GM12878 (cell line): ENCODE data around the gene MUSK. TPM values are rescaled to one million over a fixed set of nuclear protein-coding genes. Genes with fewer than 3 reads are reported as not detected.

Source experiments
- ATAC-seq: fragments of 200-7000 bp; cut with Tn5 transposase; 3 replicates; pipeline ENCODE4 v1.9.1; 2020; ENCODE audit warnings: mild to moderate bottlenecking, moderate library complexity
- BruUV-seq: library from RNA; stranded (reverse); fragments of 400-500 nt; replicated peaks from 2 replicates; lab custom pipeline; 2021; lab: Mats Ljungman, UMichigan
- CTCF ChIA-PET: fragments of 300-600 bp; sonication (Branson Sonifier 250); formaldehyde crosslinking; extraction: SDS; loops from one replicate; lab custom pipeline; 2021; ENCODE audit warnings: inconsistent platforms; lab: Yijun Ruan, JAX
- POLR2A ChIA-PET: fragments of 350-600 bp; formaldehyde crosslinking; extraction: SDS; loops from one replicate; lab custom pipeline; 2021; ENCODE audit warnings: inconsistent platforms; lab: Charles Lee
- RAD21 ChIA-PET: fragments of 300-600 bp; sonication (Branson Sonifier 250); formaldehyde crosslinking; loops from one replicate; lab custom pipeline; 2023; ENCODE audit warnings: antibody characterized with exemption; ENCODE audit not compliant: unreplicated experiment; lab: Charles Lee
- SMC1A ChIA-PET: fragments of 300-600 bp; sonication (Branson Sonifier 250); formaldehyde crosslinking; loops from one replicate; lab custom pipeline; 2023; ENCODE audit not compliant: unreplicated experiment, uncharacterized antibody; lab: Charles Lee
- DNase-seq: peaks from one replicate; pipeline ENCODE4 v3.0.0-alpha.2; 2011; ENCODE audit warnings: low read depth, low spot score
- FAIRE-seq: peaks from 3 replicates; lab custom pipeline; 2011; peaks lifted over from hg19 to GRCh38; lab: Jason Lieb, UNC
- H2AFZ ChIP-seq: 2 replicates; pipeline ENCODE4 v1.6.0; 2011; ENCODE audit warnings: low read depth, low read length, control low read depth; ENCODE audit not compliant: control insufficient read depth
- H3K27ac ChIP-seq: 2 replicates; pipeline ENCODE4 v1.5.1; 2011; ENCODE audit warnings: control low read depth; ENCODE audit not compliant: control insufficient read depth, insufficient read depth
- H3K27me3 ChIP-seq, 2 experiments: replicated peaks in 1 of 2; 2 replicates each; pipeline versions ENCODE4 v1.6.0 to v1.6.1; 2011; ENCODE audit warnings: low read length in 1 of 2; ENCODE audit not compliant: control insufficient read depth in 2 of 2, insufficient read depth in 2 of 2
- H3K36me3 ChIP-seq, 2 experiments: 2 replicates each; pipeline ENCODE4 v1.5.1; 2011; ENCODE audit warnings: low read length in 1 of 2; ENCODE audit not compliant: control insufficient read depth in 2 of 2, insufficient read depth in 2 of 2
- H3K4me1 ChIP-seq: 2 replicates; pipeline ENCODE4 v1.6.1; 2011; ENCODE audit warnings: mild to moderate bottlenecking, low read length, moderate library complexity, mixed read lengths; ENCODE audit not compliant: control insufficient read depth, insufficient read depth
- H3K4me2 ChIP-seq: 2 replicates; pipeline ENCODE4 v1.6.0; 2011; ENCODE audit warnings: control low read depth; ENCODE audit not compliant: control insufficient read depth, insufficient read depth
- H3K4me3 ChIP-seq: fragments of 200-600 bp; sonication (generic); 2 replicates; pipeline ENCODE4 v1.5.1; 2016
- H3K79me2 ChIP-seq: 2 replicates; pipeline ENCODE4 v1.6.0; 2011; ENCODE audit warnings: low read length; ENCODE audit not compliant: control insufficient read depth, insufficient read depth
- H3K9ac ChIP-seq: 2 replicates; pipeline ENCODE4 v1.8.0; 2011; ENCODE audit warnings: low read length, control low read depth, mixed read lengths; ENCODE audit not compliant: control insufficient read depth, insufficient read depth
- H3K9me3 ChIP-seq: replicated peaks from 3 replicates; pipeline ENCODE4 v1.5.1; 2011; ENCODE audit warnings: mild to moderate bottlenecking, low read length; ENCODE audit not compliant: control insufficient read depth, insufficient read depth
- H4K20me1 ChIP-seq: 2 replicates; pipeline ENCODE4 v1.6.0; 2011; ENCODE audit not compliant: control insufficient read depth, insufficient read depth
- FOS ChIP-seq: IDR thresholded peaks from 3 replicates; pipeline ENCODE4 v1.6.1; 2011; ENCODE audit warnings: borderline replicate concordance; ENCODE audit not compliant: insufficient read length; ENCODE audit errors: extremely low read depth
- GABPA ChIP-seq: IDR thresholded peaks from 2 replicates; pipeline ENCODE4 v1.6.1; 2014; ENCODE audit warnings: antibody characterized with exemption, low read depth, mild to moderate bottlenecking, inconsistent platforms
- HCFC1 ChIP-seq: fragments of 150-350 bp; IDR thresholded peaks from 2 replicates; pipeline ENCODE4 v1.6.1; 2014; ENCODE audit warnings: low read length
- HDAC6 ChIP-seq: fragments of 200-600 bp; sonication (generic); IDR thresholded peaks from one replicate; pipeline ENCODE4 v1.8.0; 2017; ENCODE audit warnings: antibody characterized with exemption; ENCODE audit not compliant: unreplicated experiment
- MTA2 ChIP-seq: fragments of 450-650 bp; IDR thresholded peaks from 2 replicates; pipeline ENCODE4 v1.6.1; 2016; ENCODE audit warnings: low read depth, mild to moderate bottlenecking, moderate library complexity
- NFXL1 ChIP-seq: fragments of 450-650 bp; IDR thresholded peaks from 2 replicates; pipeline ENCODE4 v1.6.1; 2017; ENCODE audit warnings: antibody characterized with exemption, mild to moderate bottlenecking, borderline replicate concordance
- PML ChIP-seq: IDR thresholded peaks from 2 replicates; pipeline ENCODE4 v1.6.1; 2012; ENCODE audit warnings: low read length, inconsistent platforms
- POLR2A ChIP-seq: IDR thresholded peaks from 2 replicates; pipeline ENCODE4 v1.6.1; 2011; ENCODE audit warnings: low read depth, mild to moderate bottlenecking, low read length
- RAD51 ChIP-seq: fragments of 450-650 bp; IDR thresholded peaks from 2 replicates; pipeline ENCODE4 v1.6.1; 2016; ENCODE audit warnings: moderate library complexity, mild to moderate bottlenecking, inconsistent platforms
- SUPT20H ChIP-seq: IDR thresholded peaks from 2 replicates; pipeline ENCODE4 v1.6.1; 2011; ENCODE audit warnings: low read depth, mild to moderate bottlenecking, low read length, moderate library complexity, borderline replicate concordance; ENCODE audit not compliant: control insufficient read depth
- TCF3 ChIP-seq: IDR thresholded peaks from 2 replicates; pipeline ENCODE4 v1.6.1; 2012; ENCODE audit warnings: low read depth, mild to moderate bottlenecking, low read length, borderline replicate concordance; ENCODE audit not compliant: insufficient read depth
- ZNF622 ChIP-seq: fragments of 450-650 bp; IDR thresholded peaks from 2 replicates; pipeline ENCODE4 v1.6.1; 2017; ENCODE audit warnings: mild to moderate bottlenecking, inconsistent platforms
- WGBS: methylation state at CpG from one replicate; pipeline ENCODE4 v1.1.6; 2016; ENCODE audit warnings: low lambda C conversion rate; ENCODE audit not compliant: insufficient replicate concordance, insufficient coverage; ENCODE audit errors: missing lambda C conversion rate; 5-methylcytosine and 5-hydroxymethylcytosine counted together
- in situ Hi-C: fragments of 300-500 bp; cut with MboI; formaldehyde crosslinking; loops from 9 replicates; pipeline ENCODE4 v1.14.3; 2018; ENCODE audit warnings: mixed read lengths
- intact Hi-C: fragments of 100-400 bp; cut with micrococcal nuclease; formaldehyde crosslinking; loops from one replicate; pipeline ENCODE4 v1.14.2; 2022; ENCODE audit not compliant: unreplicated experiment
- polyA plus RNA-seq, 11 experiments: library from polyadenylated mRNA; depleted of rRNA in 4 of 11; unstranded in 6 of 11; stranded (reverse) in 5 of 11; fragments of >200 nt; fragmentation: Nextera tagmentation in 4 of 11; fragmentation: Illumina TruSeq in 1 of 11; extraction: Ambion mirVana in 4 of 11; extraction: Trizol in 1 of 11; gene quantifications; 1 replicate in 1 of 11; 2 replicates in 10 of 11; pipeline versions ENCODE4 v1.2.1 to v1.2.3, GENCODE V29; 2011 to 2016; ENCODE audit warnings: inconsistent platforms in 2 of 11, missing spikeins in 2 of 11, low read depth in 1 of 11
- total RNA-seq, 4 experiments: library from RNA; depleted of rRNA in 3 of 4; stranded (reverse); fragments of >200 nt in 3 of 4; fragmentation: Illumina TruSeq in 1 of 4; extraction: Trizol in 1 of 4; gene quantifications; 2 replicates each; pipeline versions ENCODE4 v1.2.1 to v1.2.3, GENCODE V29; 2013 to 2021
- TF ChIP-seq, protein P1 (sequence below): fragments of 450-650 bp; IDR thresholded peaks from 2 replicates; pipeline ENCODE4 v1.6.1; 2017; ENCODE audit warnings: low read depth, mild to moderate bottlenecking, moderate library complexity
- TF ChIP-seq, protein P2 (sequence below): fragments of 450-650 bp; IDR thresholded peaks from 2 replicates; pipeline ENCODE4 v1.6.1; 2016; ENCODE audit warnings: mild to moderate bottlenecking

The MUSK gene
- total and polyA plus RNA-seq, 10 of the 15 experiments (the other 5 are each of a cell fraction or from before 2014, with no cell fraction given) = 0.04 to 0.19 (median 0.10) TPM; not detected in 5

DNA sequence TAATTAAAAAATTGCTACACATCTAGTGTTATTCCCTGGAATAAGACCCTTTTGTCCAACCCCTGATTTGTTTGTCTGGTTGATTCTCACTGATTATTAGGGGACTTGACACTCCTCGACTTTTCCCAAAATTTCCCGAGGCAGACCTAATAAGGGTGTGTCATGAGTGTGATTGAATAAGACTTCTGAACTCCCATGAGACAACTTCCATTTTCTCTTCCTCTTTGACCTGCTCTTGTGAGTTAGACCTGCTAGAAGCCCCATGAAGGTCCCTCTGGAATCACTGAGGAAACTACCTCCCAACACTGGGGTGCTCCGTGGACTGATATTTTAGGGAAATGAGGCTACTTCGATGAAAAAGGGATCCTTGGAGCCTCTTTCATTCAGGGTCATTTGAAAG is 83.4 kb downstream of the MUSK start:
- H3K79me2 ChIP-seq = no peaks in the 10 kb centered on the region
- ChIA-PET CTCF (no interaction called here), SMC1A (no interaction called here), RAD21 (interaction anchor here (1.0 kb wide), 1 partner anchor 284 kb away, joined by 3 read pairs; no protein-coding TSS in a partner anchor), POLR2A (no interaction called here)
- no peak for TF ChIP-seq SUPT20H
- TF ChIP-seq, protein P1, sequence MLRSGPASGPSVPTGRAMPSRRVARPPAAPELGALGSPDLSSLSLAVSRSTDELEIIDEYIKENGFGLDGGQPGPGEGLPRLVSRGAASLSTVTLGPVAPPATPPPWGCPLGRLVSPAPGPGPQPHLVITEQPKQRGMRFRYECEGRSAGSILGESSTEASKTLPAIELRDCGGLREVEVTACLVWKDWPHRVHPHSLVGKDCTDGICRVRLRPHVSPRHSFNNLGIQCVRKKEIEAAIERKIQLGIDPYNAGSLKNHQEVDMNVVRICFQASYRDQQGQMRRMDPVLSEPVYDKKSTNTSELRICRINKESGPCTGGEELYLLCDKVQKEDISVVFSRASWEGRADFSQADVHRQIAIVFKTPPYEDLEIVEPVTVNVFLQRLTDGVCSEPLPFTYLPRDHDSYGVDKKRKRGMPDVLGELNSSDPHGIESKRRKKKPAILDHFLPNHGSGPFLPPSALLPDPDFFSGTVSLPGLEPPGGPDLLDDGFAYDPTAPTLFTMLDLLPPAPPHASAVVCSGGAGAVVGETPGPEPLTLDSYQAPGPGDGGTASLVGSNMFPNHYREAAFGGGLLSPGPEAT = no peak
- TF ChIP-seq TCF3 = no peak
- no peak for TF ChIP-seq PML
- no peak for TF ChIP-seq MTA2
- no peak for TF ChIP-seq FOS
- no peak for TF ChIP-seq GABPA
- TF ChIP-seq, protein P2, sequence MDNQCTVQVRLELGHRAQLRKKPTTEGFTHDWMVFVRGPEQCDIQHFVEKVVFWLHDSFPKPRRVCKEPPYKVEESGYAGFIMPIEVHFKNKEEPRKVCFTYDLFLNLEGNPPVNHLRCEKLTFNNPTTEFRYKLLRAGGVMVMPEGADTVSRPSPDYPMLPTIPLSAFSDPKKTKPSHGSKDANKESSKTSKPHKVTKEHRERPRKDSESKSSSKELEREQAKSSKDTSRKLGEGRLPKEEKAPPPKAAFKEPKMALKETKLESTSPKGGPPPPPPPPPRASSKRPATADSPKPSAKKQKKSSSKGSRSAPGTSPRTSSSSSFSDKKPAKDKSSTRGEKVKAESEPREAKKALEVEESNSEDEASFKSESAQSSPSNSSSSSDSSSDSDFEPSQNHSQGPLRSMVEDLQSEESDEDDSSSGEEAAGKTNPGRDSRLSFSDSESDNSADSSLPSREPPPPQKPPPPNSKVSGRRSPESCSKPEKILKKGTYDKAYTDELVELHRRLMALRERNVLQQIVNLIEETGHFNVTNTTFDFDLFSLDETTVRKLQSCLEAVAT = no peak
- TF ChIP-seq ZNF622 = no peak
- TF ChIP-seq HDAC6 = no peak
- no peak for TF ChIP-seq NFXL1
- TF ChIP-seq RAD51 = no peak
- no peak for TF ChIP-seq HCFC1
- no peak for TF ChIP-seq POLR2A
- intact Hi-C loops (no loop called here), in situ Hi-C loops (no loop called here)
- H3K4me1 ChIP-seq = no peaks in the 10 kb centered on the region
- no TSS peak for BruUV-seq
- no peak overlapping the region for H3K4me3 ChIP-seq
- H3K27ac ChIP-seq = no peak overlapping the region
- H3K9me3 ChIP-seq = no peaks in the 10 kb centered on the region
- no peak for DNase-seq
- no peak overlapping the region for H3K9ac ChIP-seq
- H3K4me2 ChIP-seq = no peak overlapping the region
- H4K20me1 ChIP-seq = no peaks in the 10 kb centered on the region
- H3K36me3 ChIP-seq = no peaks in the 10 kb centered on the region
- H3K27me3 ChIP-seq = no peaks in the 10 kb centered on the region
- no peak for ATAC-seq
- FAIRE-seq = no peak
- no peak overlapping the region for H2AFZ ChIP-seq
- WGBS = 47% methylated on average over 4 of the region's 4 CpGs
